ENCODE results near the gene ALPL.

- no peak for TF ChIP-seq EZH2phosphoT487 (IDR thresholded peaks at IDR 0.05; ENCODE audit: low read depth)
- no peak for TF ChIP-seq CTCF (IDR thresholded peaks at IDR 0.05; ENCODE audit: low read depth, low read length)
These were observed 13.2 kb upstream of the ALPL start for GRCh38 chr1:21496063-21496462.

Data from OCI-LY3 (cell line).